GM18505 (cell line): ENCODE data around the gene RASAL2.
A peak's percentile ranks its signal among the peaks of the same experiment; 100 is the strongest.
"Not testable (repeated sequence)": the region's sequence is repeated elsewhere in the genome, so short reads cannot be mapped to it uniquely, and the experiment has no call there.

Experiments used
- ATAC-seq: cut with Tn5 transposase; IDR thresholded peaks from one replicate; pipeline ENCODE4 v1.9.1; 2021; ENCODE audit not compliant: unreplicated experiment
- POLR2A ChIP-seq: IDR thresholded peaks from 4 replicates; pipeline ENCODE4 v1.6.1; 2011; ENCODE audit warnings: borderline replicate concordance; ENCODE audit not compliant: insufficient read depth, insufficient read length; ENCODE audit errors: extremely low read depth

RASAL2 gene

GRCh38 chr1:178494569-178494971 lies 400.7 kb downstream of the RASAL2 start:
- no peak for ATAC-seq
- TF ChIP-seq POLR2A = no peak

GRCh38 chr1:178495158-178495557 lies 401.3 kb downstream of the RASAL2 start:
- no peak for TF ChIP-seq POLR2A
- no peak for ATAC-seq

- ATAC-seq = no peak
- TF ChIP-seq POLR2A = no peak
Measured at GRCh38 chr1:178495741-178496409, 402.0 kb downstream of the RASAL2 start.

- no peak for TF ChIP-seq POLR2A
- no peak for ATAC-seq
Measured at GRCh38 chr1:178496410-178497135, 402.7 kb downstream of the RASAL2 start, which contains the start of gene CLEC20A. TSS of gene CLEC20A (minus strand) at chr1:178496964. CDS start at chr1:178496939, 25 bp downstream.

- no peak for TF ChIP-seq POLR2A
- no peak for ATAC-seq
Measured at GRCh38 chr1:178497903-178498478, 404.1 kb downstream of the RASAL2 start.

- no peak for TF ChIP-seq POLR2A
- no peak for ATAC-seq
Measured at GRCh38 chr1:178498896-178499675, 405.2 kb downstream of the RASAL2 start.

GRCh38 chr1:178500091-178500770 lies 406.3 kb downstream of the RASAL2 start:
- ATAC-seq = no peak
- no peak for TF ChIP-seq POLR2A

GRCh38 chr1:178500936-178501554 lies 407.1 kb downstream of the RASAL2 start:
- no peak for ATAC-seq
- TF ChIP-seq POLR2A = no peak

- no peak for TF ChIP-seq POLR2A
Measured at GRCh38 chr1:178501705-178502329, 407.9 kb downstream of the RASAL2 start.

GRCh38 chr1:178502330-178502714 lies 408.4 kb downstream of the RASAL2 start:
- no peak for ATAC-seq
- no peak for TF ChIP-seq POLR2A

More at GRCh38 chr1:178501705-178502329, 407.9 kb downstream of the RASAL2 start:
- peak; percentile 80 for ATAC-seq

- ATAC-seq = no peak
- no peak for TF ChIP-seq POLR2A
Measured at GRCh38 chr1:178502856-178503255, 409.0 kb downstream of the RASAL2 start.

- not testable (repeated sequence) for ATAC-seq
Measured at GRCh38 chr1:178503316-178503715, 409.4 kb downstream of the RASAL2 start.
